GM21737 (cell line): ENCODE data around the gene PCDHGA4.
A peak's percentile ranks its signal among the peaks of the same experiment; 100 is the strongest.
"Not testable (repeated sequence)": the region's sequence is repeated elsewhere in the genome, so short reads cannot be mapped to it uniquely, and the experiment has no call there.

ENCODE experiments used
- ATAC-seq: cut with Tn5 transposase; IDR thresholded peaks from one replicate; pipeline ENCODE4 v1.9.1; 2021; ENCODE audit warnings: mild to moderate bottlenecking, moderate library complexity; ENCODE audit not compliant: unreplicated experiment

The PCDHGA4 gene

GRCh38 chr5:141354900-141355469 lies at the start of gene PCDHGA4:
Gene PCDHGA4, plus strand, starts transcription at chr5:141355021. Its CDS starts 87 bp downstream, at chr5:141355108.
- no peak for ATAC-seq

GRCh38 chr5:141306630-141307029 lies 48.2 kb upstream of the PCDHGA4 start:
- ATAC-seq: no peak

- no peak for ATAC-seq
These were observed 41.1 kb upstream of the PCDHGA4 start for GRCh38 chr5:141313711-141314110.

- ATAC-seq: not testable (repeated sequence)
These were observed 37.9 kb upstream of the PCDHGA4 start for GRCh38 chr5:141316963-141317362.

- no peak for ATAC-seq
These were observed 35.6 kb upstream of the PCDHGA4 start for GRCh38 chr5:141319202-141319601.

- no peak for ATAC-seq
These were observed 35.1 kb upstream of the PCDHGA4 start for GRCh38 chr5:141319699-141320098.

GRCh38 chr5:141320225-141321169 lies 34.3 kb upstream of the PCDHGA4 start, which contains the start of gene TAF7:
Gene TAF7, minus strand, starts transcription at chr5:141320784. Its CDS starts 740 bp downstream, at chr5:141320044.
- peak; percentile 98 for ATAC-seq

GRCh38 chr5:141322261-141322660 lies 32.6 kb upstream of the PCDHGA4 start:
- ATAC-seq: no peak

- no peak for ATAC-seq
These were observed 28.6 kb upstream of the PCDHGA4 start for GRCh38 chr5:141326088-141326854.

- no peak for ATAC-seq
These were observed 26.6 kb upstream of the PCDHGA4 start for GRCh38 chr5:141328231-141328630.

- no peak for ATAC-seq
These were observed 24.3 kb upstream of the PCDHGA4 start, which contains the start of gene PCDHGA1 for GRCh38 chr5:141330299-141331080. Gene PCDHGA1, plus strand, starts transcription at chr5:141330514.

GRCh38 chr5:141332571-141332970 lies 22.2 kb upstream of the PCDHGA4 start:
- ATAC-seq: not testable (repeated sequence)

GRCh38 chr5:141338538-141339306 lies 16.1 kb upstream of the PCDHGA4 start, which contains the start of gene PCDHGA2:
Gene PCDHGA2, plus strand, starts transcription at chr5:141338760.
- no peak for ATAC-seq

- ATAC-seq: not testable (repeated sequence)
These were observed 14.0 kb upstream of the PCDHGA4 start for GRCh38 chr5:141340781-141341354.

GRCh38 chr5:141342773-141343172 lies 12.0 kb upstream of the PCDHGA4 start:
- no peak for ATAC-seq

GRCh38 chr5:141343242-141343952 lies 11.4 kb upstream of the PCDHGA4 start, which contains the start of gene PCDHGA3:
Gene PCDHGA3, plus strand, starts transcription at chr5:141343829. Its CDS starts 205 bp downstream, at chr5:141344034.
- no peak for ATAC-seq

GRCh38 chr5:141343953-141344463 lies 10.8 kb upstream of the PCDHGA4 start:
- ATAC-seq: no peak

GRCh38 chr5:141345327-141345726 lies 9.5 kb upstream of the PCDHGA4 start:
- no peak for ATAC-seq
